ENCODE results near the gene FAIM2.

FAIM2 gene

DNA sequence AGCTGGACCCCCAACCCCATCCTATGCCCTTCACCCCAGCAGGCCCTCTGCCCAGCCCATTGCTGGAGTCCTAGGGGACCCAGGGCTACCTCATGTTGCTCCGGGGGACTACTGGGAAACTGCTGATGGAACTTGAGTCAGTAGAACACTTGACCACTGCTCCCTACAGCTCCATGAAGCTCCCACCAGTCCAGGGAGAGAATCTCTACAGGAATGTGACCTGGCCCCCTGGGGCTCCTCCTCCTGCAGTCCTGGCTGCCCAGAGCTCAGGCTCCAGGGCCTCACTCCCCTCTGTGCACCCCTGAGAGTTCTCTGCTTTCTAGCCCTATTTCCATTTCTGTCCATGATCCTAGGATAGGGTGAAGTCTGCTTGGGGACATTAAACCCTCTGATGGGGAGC, 36.0 kb upstream of the FAIM2 start:
- no peak for DNase-seq (ENCODE audit: extremely low read depth in 1 of 2, low read depth in 1 of 2)

DNA sequence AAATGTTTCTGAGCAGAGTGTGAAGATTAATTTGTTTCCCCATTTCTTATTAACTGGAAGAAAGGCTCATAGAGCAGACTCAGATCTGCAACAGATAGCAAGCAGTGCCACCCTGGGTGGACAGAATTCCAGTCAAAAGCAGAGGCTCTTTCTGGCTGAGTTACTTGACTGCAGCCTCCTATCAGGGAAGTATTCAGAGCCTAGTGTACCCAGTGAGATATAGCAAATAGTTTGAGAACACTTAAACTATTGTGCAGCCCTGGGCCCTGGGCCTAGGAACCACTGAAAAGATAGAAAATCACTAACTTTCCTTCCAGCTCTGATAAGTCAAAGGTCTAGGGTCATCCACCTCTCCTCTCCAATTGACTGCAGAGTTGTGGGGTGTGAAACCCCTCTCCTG, 35.6 kb upstream of the FAIM2 start:
- no peak for DNase-seq (ENCODE audit: extremely low read depth in 1 of 2, low read depth in 1 of 2)

DNA sequence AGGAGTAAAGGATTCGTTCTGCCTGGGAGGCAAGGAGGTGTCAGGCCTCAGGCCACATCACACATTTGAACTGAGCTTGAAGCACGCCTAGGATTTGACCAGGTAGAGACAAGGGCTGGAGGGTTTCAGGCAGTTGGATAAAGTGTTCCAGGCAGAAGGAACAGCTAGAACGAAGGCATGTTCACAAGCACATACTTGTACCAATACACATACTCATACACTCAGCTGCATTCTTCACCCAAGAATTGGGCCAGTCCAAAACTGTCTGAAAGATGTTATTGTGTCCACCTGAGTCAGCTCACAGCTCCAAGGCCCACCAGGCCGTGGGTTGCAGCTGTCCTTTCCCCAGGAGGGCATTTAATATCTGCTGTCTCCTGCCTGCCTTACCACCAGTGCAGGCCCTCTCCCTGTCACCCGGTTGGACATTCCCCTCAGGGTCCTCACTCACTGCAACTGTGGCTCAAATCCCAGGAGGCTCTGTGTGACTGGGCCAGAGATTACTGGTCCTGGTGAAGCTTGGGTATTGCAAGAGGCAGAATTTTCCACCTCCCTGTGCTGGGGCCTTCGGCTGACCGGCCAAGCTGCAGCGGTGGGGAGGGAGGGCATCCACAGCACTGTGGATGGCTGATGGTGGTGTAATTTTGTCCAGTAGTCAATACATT, 34.1 kb upstream of the FAIM2 start:
- no peak for DNase-seq (ENCODE audit: extremely low read depth in 1 of 2, low read depth in 1 of 2)

DNA sequence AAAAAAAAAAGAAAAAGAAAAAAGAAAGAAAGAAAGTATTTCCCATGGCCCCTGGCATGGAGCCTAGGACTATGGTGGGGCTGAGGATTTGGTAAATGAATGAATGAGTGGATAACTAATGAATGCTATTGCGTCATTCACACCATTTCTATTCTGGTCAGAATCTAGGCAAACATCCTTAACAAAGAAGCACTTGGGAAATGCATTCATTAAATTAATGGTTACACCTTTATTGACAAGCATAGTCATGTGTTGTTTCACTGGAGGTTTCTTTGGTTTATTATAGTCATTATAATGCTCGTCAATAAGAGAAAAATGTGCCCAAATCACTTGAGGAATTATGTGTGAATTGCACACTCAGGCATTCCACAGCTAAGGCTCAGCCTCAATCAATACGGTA, 33.2 kb upstream of the FAIM2 start:
- DNase-seq (ENCODE audit: extremely low read depth in 1 of 2, low read depth in 1 of 2): no peak

DNA sequence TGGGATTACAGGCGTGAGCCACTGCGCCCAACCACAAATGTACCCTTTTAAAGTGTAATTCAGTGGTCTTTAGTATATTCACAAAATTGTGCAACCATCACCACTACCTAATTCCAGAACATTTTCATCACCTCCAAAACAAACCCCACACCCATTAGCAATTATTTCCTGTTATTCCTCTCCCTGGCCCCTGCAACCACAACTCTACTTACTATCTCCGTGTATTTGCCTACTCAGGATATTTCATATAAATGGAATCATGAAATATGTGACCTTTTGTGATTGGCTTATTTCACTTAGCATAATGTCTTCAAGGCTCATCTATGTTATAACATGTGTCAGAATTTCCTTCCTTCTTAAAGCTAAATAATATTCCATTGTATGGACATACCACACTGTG, 30.8 kb upstream of the FAIM2 start:
- no peak for DNase-seq (ENCODE audit: extremely low read depth in 1 of 2, low read depth in 1 of 2)

DNA sequence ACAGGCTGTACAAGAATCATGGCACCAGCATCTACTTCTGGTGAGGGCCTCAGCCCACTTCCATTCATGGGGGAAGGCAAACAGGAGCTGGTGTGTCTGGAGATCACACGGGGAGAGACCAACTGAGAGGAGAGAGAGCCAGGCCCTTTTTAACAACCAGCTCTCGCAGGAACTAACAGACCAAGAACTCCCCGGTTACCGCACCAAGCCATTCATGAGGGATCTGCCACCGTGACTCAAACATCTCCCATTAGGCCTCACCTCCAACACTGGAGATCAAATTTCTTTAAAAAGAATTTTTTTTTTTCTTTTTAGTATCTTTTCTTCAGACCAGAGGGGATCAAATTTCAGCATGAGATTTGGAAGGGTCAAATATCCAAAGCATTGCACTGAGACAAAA, 30.1 kb upstream of the FAIM2 start:
- no peak for DNase-seq (ENCODE audit: extremely low read depth in 1 of 2, low read depth in 1 of 2)

DNA sequence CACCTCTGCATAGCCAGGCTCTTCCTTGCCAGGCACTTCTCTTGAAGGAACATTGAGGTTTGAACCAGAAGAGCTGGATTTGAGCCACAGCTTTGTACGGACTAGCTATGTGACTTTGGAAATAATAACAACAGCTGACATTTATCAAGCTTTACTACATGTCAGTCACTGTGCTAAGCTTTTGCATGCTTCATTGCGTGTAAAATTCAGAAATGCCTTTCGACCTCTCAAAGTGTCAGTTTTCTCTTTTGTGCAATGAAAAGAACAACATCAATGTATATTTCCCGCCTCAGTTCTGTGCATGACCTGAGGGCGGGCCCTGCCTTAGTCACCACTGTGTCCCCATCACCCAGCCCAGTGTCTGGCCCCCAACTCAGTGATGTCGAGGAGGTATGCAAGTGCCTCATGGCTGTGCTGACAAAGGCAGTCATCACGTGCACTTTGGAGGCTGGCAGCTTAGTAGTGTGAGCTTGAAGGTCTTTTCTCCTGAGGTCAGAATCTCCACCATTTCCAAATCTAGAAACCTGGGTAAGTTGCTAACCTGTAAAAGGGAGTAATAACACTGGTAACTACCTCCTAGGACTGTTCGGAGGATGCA, 28.9 kb upstream of the FAIM2 start:
- DNase-seq (ENCODE audit: extremely low read depth in 1 of 2, low read depth in 1 of 2): no peak

DNA sequence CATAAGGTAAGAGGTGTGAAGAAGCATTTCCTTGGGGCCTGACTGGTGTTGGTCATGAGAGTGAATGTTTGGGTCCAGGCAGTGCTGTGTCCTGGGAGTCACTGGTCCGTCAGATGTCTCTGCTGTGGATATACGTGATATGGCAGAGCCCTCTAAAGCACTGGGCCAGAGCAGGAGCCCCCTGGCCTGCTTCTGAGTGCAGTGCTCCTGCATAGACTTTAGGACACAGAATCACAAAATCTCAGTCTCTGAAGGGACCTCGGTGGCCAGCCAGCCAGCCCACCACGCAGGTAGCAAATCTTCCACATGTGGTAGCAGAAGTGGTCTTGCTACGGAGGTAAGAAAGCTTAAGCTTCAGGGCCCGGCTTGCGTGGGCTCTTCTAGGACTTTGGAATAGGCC, 28.3 kb upstream of the FAIM2 start:
- DNase-seq (ENCODE audit: extremely low read depth in 1 of 2, low read depth in 1 of 2): no peak

DNA sequence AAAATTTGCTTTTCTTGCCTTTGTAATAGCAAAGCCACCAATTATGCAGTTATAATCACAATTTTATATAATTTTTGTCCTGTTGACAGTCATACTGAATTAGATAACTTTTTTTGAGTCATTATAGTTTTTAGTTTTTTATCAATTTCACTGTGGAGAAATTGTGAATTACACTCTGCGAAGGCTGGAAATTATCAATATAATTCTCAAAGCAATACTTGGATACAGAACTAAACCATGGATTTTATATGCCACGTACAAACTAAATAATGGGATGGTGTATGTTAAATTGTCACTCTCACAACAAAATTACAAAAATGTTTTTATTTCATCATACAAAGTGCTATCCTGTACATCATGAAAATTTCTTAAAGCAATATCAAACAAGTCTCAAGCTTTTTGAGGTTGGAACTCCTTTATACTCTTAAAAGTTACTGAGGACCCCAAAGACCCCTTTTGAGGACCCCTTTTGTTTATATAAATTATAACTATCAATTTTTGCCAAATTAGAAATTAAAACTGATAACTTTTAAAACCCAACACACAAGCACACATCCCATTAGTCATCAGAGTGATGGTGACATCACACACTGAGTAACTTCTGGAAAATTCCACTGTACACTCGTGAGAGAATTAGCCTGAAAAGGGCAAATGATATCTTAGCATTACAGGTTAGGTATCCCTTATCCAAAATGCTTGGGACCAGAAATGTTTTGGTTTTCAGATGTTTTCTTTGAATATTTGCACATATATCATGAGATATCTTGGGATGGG, 27.0 kb upstream of the FAIM2 start:
- no peak for DNase-seq (ENCODE audit: extremely low read depth in 1 of 2, low read depth in 1 of 2)

DNA sequence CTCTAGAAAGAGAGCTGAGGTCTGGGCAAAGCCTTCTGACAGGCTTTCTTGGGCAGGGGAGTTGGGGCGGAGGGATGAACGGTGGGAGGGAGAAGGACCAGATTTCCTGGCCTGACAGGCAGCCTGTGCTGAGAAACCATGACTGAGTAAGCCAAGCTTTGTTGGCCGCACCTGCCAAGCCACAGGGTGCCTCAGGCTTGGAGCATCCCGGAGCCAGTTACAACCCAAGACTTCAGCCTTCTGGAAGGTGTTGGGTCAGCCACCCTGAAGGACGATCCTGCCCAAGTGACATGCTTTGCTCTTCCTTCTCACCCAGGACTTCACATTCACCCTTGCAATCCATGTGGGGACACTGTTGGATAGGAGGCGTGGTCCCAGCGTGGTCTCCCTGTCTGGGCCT, 25.9 kb upstream of the FAIM2 start:
- DNase-seq (ENCODE audit: extremely low read depth in 1 of 2, low read depth in 1 of 2): no peak

DNA sequence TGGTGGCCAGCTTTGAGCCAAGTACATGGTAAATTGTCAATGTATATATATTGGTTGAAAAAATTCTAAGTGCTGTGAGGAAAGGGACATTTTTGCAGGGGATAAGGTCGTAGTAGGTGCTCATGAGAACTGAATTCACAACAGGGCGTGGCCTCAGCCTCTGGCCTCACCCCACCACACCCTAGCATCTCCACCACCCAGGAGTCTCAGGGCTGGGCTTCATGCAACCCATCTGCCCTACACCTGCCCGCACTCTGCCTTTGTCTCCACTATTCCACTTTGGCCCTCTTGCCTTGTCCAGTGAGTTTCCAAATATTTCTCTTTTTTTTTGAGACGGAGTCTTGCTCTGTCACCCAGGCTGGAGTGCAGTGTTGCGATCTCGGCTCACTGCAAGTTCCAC, 24.8 kb upstream of the FAIM2 start:
- no peak for DNase-seq (ENCODE audit: extremely low read depth in 1 of 2, low read depth in 1 of 2)

DNA sequence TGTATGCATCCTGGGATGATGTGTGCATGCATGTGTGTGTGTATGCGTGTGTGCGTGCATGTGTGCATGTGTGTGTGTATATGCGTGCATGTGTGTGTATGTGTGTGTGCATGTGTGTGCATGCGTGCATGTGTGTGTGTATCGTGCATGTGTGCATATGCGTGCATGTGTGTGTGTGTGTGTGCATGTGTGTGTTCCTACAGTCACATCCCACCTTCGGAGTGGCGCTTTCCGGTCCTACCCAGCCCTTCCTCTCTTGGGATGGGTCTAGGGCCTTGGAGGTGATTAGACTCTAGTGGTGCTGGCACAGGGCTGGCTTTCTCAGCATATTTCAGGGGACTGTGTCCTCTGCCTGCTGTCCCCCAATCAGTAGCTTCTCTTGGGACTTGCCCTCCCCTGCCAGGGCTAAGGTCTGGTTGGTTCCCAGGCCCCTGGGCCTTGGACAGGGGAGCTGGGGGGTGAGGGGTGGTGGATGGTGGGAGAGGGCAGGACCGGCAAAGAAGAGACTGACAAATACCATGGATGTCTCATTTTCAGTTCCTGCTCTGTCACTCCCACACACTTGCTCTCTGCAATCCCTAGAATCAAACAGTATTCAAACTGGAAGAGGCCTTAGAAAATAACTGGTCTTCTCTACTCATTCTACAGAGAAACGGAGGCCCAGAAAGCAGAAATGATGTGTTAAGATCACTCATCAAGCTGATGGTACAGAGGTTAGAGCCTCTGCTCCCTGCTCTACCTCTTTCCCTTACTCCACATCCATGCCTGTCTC, 21.9 kb upstream of the FAIM2 start:
- DNase-seq (ENCODE audit: extremely low read depth in 1 of 2, low read depth in 1 of 2): no peak

DNA sequence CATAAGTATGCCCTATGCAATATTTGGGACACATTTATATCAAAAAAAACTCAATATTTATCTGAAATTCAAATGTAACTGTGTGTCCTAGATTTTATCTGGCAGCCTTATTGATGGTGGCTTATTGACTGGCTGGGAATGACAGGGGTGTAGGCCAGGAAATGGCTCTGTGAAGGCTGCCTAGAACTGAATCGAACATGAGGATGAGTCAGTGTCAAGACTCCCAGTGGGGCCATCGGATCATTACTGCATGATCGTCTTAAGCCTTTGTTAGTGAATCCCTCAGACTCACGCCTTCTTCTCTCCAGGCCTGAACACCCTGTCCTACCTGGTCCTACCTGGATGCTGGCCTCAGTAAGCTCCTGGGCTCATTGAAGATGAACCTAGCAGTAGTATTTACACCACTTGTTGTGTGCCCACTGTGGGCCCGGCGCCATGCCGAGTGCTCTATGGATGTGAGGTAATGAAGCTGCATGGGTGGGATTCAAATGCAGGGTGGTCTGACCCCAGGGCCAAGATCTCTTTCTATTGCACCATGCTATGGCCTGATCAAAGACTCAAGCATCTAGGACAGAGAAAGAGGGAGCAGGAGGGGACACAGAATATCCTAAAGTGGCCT, 21.0 kb upstream of the FAIM2 start:
- no peak for DNase-seq (ENCODE audit: extremely low read depth in 1 of 2, low read depth in 1 of 2)

DNA sequence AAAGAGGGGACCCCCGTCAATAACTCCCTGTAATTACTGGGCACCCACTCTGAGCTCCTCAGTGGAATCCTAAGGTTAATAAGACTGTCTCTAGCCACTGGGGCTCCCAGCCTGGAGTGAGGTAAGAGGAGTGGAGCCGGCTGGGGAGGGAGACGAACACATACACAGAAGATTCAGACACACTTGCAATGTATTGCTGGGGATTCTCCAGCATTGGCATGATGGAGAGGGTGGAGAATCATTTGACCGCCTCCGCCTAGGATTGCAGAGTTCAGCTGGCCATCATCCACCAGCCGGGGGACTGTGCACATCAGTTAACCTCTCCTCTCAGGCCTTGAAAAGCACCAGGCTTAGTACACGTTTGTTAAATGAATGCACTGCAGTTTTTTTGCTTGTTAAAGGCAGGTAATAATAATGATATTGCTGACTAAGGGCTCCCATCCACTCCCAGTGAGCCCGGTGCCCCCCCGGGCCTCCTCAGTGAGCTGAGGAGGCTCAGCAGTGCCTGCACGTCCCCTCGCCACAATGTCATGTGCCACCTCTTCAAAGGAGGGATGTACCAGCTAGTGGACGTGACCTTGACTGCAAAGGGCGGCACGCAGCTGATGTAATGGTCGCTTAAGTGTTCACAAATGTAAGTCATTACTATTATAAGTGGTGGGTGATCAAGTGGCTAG, 20.3 kb upstream of the FAIM2 start:
- no peak for DNase-seq (ENCODE audit: extremely low read depth in 1 of 2, low read depth in 1 of 2)

DNA sequence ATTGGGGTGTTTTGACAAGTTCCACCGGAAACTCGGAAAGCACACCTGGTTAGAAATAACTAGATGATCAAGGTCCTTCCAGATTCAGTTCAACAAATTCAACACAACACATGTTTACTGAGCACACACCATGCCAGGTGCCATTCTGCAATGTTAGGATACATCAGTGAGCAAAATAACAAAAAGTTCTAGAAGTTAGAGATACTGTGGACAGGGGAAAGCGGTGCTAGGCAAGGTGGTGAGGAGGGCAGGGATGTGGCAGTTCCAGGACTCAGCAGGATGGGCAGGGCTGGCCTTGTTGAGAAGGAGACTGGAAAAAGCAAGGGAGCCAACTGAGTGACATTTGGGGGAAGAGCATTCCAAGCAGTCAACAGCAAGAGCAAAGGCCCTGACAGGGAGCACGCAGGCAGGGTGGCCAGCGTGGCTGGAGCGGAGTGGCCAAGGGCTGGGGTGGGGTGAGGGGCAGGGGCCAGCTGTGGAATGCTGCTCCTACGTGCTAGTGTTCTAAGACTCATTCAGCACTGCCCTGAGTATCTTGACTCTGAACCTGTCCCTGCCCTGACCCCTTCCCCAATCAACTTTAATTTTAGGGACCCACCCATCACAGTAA, 19.4 kb upstream of the FAIM2 start:
- no peak for DNase-seq (ENCODE audit: extremely low read depth in 1 of 2, low read depth in 1 of 2)

DNA sequence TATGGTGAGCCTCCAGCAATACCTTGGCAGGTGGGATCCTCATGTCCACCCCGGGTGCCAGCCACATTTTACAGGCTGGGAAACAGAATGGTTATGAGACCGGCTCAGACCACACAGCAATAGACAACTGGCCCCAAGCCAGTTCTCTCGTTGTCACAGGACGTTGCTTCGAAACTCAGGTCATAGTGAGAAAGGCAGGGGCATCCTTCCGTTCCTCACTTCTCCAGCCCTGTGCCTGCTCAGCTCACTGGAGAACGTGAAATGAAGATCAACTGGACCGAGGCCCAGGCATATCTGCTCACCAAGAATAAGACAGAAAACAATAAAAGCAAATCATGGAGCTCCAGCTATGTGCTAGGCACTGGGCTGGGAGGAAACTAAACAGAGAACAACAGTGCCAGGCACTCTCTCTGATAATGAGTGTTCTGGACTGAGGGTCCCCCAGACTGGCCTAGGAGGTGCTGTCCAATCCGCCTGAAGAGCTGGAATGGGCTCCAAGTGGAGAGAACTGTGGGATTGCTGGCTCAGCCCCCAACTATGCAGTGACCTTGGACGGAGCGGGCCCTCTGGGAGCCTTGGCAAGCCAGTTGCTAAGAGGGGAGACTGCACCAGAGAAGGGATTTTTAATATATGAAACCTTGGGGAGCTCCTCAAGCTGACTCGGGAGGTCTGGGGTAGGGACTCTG, 18.8 kb upstream of the FAIM2 start:
- no peak for DNase-seq (ENCODE audit: extremely low read depth in 1 of 2, low read depth in 1 of 2)

DNA sequence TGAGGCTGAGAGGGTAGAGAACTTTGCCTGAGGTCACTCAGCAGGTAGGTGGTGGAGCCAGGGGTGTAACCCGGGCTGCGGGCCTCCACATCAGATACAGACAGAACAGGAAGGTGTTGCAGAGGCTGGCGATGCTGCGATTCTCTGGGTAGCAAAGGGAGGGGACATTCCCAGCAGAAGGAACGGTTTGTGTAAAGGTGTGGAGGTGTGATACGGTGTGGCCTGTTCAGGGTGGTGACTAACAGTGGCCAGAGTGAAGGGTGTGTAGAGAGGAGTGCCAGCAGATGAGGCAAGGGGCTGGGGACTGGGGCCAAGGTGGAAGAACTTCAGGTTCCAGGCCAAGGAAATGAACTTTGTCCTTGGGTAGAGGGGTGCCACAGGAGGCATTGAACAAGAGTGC, 18.2 kb upstream of the FAIM2 start:
- DNase-seq (ENCODE audit: extremely low read depth in 1 of 2, low read depth in 1 of 2): no peak

DNA sequence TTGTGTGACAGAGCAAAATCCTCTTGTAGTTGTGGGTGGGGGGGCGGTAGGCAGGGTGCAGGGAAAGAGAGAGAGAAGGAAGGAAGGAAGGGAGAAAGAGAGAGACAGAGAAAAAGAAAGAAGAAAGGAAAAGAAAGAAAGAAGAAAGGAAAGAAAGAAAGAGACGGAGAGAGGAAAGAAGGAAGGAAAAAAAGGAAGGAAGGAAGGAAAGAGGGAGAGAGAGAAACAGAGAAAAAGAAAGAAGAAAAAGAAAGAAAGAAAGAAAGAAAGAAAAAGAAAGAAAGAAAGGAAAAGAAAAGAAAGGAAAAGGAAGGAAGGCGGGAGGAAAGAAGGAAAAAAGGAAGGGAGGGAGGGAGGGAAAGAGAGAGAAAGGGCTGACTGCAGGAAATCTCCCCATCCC, 17.6 kb upstream of the FAIM2 start:
- no peak for DNase-seq (ENCODE audit: extremely low read depth in 1 of 2, low read depth in 1 of 2)

DNA sequence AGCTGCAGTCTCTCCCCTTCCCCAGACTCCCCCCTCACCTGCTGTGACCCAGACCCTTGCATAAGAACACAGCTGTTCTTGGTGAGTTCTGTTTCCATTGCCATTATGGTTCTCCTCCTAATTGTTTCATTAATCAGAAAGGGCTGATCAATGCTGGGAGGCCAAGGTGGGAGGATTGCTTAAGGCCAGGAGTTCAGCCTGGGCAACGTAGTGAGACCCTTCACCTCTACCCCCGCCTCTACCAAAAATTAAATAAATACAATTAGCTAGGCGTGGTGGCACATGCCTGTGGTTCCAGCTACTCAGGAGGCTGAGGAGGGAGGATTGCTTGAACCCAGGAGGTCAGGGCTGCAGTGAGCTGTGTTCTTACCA, 17.2 kb upstream of the FAIM2 start:
- no peak for DNase-seq (ENCODE audit: extremely low read depth in 1 of 2, low read depth in 1 of 2)

Data from stimulated activated CD8-positive, alpha-beta memory T cell treated with anti-CD3 and anti-CD28 coated beads, Interleukin-7, amount 100 ng/mL, for 48 hours (primary cell).